NCI-H1930 (cell line): ENCODE measurements around the gene LPAR1.

Source experiments
- DNase-seq, 2 experiments: peaks; one replicate each; lab custom pipeline; 2025; lab: John Stamatoyannopoulos, UW

Gene LPAR1

GRCh38 chr9:111001526-111001925 is 36.7 kb downstream of the LPAR1 start:
- DNase-seq = no peak

DNA sequence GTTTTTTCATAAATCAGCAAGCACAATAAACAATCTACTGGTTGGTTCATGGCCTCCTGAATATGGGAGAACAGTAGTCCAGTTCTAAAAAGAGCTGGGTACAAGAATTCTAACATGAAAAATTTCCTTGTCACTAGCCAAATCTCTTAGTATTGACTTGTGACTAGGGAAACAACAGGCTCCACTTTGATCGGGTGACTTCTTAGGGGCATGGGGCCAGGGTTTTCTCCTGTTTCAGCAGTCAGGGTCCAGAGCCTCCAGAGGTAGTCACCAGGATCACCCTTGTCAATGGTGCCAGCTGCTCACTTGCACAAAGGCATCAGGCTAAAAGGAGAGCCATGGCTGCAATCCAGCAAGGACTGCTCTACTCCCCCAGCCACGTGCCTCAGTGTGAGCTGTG is 38.1 kb downstream of the LPAR1 start:
- DNase-seq = no peak

DNA sequence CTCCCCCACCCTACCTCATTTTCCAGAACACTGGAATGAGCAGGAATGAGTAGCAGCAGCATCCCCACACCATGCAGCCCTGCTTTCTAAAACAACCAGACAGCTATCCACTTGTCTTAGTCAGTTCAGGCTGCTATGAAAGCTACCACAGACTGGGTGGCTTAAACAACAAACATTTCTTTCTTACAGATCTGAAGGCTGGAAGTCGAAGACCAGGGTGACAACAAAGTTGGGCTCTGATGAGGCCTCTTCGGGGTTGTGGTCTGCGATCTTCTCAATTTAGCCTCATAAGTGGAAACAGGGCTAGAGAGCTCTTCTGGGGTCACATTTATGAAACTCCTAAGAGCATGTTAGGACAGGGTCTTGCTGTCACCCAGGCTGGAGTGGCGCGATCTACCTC is 38.9 kb downstream of the LPAR1 start:
- no peak for DNase-seq

DNA sequence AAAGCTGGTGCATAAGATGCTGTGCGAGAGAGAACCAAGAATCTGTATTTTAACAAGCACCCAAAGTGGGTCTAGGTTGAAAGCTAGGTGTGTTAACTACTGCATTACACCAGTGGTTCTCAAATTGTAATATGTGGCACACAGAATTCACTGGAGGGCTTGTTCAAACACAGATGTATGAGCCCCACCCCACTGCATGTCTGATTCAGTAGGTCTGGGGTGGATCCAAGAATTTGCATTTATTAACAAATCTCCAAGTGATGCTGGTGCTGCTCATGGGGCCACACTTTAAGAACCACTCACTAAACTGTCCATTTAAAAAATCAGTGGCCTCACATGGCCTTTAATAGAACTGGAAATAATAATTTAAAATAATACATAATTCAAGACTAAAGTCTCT is 40.4 kb downstream of the LPAR1 start:
- DNase-seq = no peak

DNA sequence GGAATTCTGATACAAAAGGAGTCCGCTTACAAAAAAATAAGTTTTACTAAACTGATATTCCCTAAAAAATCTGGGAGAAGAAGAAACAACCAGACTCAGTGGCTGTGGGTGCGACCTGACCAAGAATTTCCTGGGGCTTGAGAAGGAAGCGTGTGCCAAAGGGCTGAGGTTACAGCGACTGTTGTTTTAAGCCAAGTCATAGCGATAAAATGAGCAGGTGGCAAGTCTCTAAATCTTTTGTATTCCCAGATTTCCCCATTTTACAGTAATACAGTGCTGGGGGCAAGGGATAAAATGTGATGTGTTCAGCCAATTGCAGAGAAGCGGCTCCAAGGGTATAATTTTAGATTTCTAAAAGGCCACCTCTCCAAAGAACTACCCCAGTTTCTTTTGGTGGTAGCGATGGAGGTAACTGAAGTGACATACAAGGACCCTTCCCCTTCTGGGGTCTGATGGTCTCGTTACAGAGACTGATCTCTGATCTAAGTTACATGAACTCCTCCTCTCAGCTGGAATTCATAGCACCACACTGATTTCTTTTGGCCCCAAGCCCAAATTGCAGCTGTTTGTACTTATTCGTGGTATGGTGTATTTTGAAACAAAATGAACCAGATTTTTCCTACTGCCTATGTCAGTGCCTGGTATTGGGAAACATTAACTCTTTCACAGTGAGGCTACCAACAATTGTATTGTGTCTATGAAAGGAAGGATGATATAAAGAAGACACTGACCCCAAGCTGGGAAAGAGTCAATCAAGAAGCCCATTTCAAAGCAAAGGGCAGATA is 41.6 kb downstream of the LPAR1 start:
- DNase-seq = no peak

- no peak for DNase-seq
Measured at GRCh38 chr9:110995420-110996340, 42.6 kb downstream of the LPAR1 start.

DNA sequence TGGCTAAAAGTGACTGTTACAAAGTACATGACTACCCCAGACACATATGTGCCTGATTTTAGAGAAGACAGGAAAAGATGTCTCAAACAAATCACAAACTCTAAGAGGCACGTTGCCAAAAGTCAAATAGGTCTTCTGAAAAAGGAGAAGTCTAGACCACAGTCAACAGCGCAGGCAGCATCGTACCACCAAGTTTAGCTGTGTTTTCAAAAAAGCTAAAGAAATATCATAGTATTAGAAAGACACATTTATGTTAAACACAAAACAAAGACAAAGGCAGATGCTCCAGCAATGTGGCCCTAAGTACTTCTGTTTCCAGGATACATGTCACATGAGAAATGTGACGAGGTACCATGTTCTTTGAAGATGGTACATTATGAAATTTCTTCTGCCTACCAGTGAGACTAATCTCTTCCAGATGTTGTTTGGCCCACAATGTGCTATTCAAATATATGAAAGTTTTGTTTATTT is 43.5 kb downstream of the LPAR1 start:
- DNase-seq = no peak

GRCh38 chr9:110990481-110990880 is 47.8 kb downstream of the LPAR1 start:
- no peak for DNase-seq

GRCh38 chr9:110986529-110986928 is 51.7 kb downstream of the LPAR1 start:
- DNase-seq = no peak

- no peak for DNase-seq
Measured at GRCh38 chr9:110984890-110985437, 53.3 kb downstream of the LPAR1 start.

DNA sequence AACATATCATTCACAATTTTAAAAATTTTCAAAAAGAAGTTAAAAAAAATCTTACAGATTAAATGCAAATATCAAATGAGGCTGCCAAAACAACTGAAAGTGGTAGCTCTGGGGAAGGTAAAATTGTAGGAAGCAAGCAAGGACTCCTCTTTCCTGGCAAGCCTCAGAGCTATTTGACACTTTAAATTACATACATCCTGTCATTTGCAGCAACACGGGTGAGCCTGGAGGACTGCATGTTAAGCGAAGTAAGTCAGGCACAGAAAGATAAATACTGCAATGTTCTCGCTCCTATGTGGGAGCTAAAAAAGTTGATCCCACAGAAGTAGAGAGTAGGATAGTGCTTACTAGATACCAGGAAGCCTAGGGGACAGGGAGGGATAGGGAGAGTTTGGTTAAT is 58.0 kb downstream of the LPAR1 start:
- no peak for DNase-seq

DNA sequence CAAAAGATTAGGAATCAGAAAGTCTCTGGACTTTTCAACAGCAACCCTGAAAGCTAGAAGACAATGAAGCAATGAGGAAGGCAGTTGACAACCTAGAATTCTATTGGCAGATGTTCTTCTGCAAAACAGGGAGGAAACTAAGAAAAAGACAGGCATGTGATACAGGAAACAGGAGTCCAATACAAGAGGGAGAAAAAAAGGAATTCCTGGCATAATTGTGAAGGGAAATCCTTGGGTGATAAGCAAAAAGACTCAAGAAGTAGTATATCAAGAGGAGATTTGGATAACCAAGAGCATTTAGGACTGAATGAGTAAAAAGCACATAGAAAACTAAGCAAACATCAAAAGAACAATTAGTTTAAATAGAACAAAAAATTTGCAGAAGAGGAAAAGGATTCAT is 58.6 kb downstream of the LPAR1 start:
- no peak for DNase-seq

DNA sequence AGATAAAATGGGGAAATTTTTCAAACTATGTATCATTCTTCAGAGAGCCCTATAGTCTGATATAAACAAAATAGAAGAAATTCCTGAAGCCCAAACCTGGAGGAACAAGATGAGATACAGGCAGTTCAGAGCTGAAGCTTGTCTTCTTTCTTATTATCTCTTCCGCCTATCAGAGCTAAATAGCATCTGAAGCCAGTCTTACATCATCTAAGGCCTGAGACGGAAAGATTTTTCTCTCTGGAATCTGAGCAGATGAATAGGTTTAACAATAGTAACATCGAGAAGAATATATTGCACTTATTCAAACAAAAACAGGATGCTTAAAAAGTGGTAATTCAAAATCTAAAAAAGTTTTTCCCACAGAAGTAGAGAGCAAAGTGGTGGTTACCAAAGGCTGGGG is 59.8 kb downstream of the LPAR1 start:
- DNase-seq = no peak

DNA sequence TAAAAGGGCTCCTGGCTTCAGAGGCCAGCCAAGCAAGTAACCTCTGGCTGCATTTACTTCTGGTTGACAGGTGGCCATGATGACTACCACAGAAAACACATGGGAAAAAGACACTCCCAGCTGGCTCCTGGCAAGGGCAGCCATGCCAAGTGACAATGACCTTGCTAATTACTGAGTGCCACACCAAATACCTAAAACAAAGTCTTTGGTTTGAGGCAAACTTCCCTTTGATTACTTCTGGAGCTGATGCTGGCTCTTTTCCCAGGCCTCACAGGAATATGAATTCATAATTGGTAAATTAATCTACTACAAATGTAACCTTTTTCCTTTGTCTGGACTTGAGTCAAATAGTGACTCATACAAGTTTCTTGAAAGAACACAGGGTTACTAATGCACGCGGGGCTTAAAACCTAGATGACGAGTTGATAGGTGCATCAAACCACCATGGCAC is 61.0 kb downstream of the LPAR1 start:
- DNase-seq = no peak

DNA sequence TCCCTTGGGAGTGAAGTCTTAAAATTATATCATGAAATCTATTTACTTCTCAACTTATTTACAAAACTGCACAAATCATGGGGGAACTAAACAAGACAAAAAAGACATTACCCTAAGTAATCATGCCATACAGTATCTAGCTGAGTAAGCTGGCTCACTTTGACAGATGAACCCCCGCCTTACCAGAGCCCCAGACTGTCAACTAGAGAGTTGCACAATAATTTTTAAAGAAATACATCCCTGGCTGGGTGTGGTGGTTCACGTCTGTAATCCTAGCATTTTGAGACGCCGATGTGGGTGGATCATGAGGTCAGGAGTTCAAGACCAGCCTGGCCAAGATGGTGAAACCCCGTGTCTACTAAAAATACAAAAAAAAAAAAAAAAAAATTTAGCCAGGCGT is 62.3 kb downstream of the LPAR1 start:
- DNase-seq = no peak

DNA sequence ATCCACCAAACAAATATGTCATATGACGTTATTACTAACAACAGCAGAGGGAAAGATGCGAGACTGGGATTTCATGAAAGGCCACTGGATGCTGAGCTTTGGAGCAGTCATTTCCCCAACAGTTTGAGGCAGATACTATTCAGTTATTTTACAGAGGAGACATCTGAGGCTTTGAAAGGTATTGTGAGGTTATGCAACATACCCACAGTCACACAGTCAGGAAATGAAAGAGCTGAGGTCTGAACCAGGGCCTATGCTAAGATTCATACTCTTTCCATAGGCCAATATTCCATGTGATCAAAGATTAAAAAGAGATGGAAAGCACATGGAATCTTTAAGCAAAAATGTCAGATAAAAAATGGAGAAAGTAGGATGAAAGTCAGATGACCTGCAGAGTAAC is 63.0 kb downstream of the LPAR1 start:
- DNase-seq = no peak

DNA sequence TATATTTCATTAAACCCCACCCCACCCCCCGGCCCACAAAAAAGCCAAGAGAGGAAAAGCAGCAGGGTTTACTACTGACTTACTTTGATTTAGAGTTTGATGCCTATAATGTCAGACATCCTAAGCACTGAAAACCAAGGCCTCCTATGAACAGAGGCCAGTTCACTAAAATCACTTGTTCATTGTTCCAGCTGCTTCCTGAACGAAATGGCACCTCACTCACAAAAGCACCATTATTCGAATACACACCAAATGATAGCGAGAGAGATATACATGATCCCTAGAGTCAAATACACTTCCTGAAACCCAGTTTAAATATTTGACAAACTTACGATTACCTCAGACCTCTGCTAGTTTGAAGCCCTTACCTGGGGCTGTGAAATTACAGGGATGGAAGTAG is 66.6 kb downstream of the LPAR1 start:
- no peak for DNase-seq

DNA sequence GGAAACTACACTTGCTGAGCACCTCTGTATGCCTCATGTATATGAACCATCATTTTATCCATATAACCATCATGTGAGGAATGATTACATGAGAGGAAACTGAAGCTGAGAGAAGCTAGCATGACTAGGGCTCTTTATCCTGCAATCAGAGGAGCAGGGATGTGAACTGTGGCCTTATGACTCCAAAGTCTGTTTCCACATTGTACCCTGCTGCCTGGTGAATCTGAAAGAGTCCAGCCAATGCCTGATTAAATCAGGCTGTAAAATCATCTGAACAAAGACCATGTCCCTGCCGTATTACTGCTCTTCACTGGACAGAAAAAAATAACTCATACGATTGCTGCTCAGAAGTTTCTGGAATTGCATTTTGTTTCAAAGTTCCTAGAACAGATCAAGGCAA is 67.0 kb downstream of the LPAR1 start:
- no peak for DNase-seq

DNA sequence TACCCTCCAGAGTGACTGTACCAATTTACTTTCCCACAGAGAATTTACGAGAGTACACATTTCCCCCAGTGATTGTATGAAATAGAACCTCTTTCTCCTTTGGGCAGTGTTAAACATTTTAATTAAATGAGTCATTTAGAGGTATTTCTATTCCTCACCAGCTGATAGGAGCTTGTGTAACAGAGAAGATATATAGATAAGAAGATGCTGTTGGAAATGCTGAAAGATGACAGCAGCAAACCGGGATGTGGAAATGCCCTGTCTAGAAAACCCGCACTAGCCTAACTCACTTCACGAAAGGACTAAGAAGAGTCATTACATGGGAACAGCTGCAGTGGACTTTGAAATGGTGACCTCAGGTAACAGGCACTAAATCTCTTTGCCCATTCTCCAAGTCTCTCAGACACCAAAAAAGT is 68.3 kb downstream of the LPAR1 start:
- DNase-seq = no peak

DNA sequence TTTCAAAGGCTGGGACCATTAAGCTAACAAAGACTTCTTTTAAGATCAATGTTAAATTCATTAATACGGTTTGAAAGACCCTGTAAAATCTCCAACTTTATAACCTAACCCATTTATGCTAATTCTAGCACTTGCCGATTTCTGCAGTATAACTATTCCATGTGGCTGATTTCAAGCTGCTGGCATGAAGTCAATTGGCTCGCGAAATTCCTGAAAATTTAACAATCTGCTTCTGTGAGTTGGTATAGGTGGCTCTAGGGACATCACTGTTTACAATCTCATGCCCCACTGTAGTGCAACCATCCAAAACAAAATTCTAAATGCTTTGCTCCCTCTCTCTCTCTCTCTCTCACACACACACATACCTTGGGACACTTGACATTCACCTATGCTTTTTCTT is 70.2 kb downstream of the LPAR1 start:
- DNase-seq = no peak

DNA sequence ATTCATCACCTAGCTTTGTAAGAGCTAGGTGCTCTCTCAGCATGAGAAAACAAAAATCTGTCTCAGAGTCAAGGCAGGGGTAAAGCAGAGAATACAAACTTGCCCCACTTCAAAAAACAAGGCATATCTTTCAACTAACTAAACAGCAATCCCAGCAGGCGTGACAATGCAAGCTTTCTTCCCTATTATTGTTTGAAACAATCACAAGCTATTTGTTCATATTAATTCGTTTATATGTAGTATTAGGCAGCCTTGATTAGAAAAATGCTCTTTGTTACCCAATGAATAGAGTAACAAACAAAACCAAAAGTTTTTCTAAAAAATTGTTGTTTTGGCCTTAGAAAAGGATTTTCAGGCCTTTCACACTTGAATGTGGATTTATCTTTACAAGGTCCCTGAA is 71.1 kb downstream of the LPAR1 start:
- DNase-seq = no peak

GRCh38 chr9:110960288-110960687 is 78.0 kb downstream of the LPAR1 start:
- no peak for DNase-seq

GRCh38 chr9:110958847-110959246 is 79.4 kb downstream of the LPAR1 start:
- DNase-seq = no peak
